ENCODE measurements around the gene MNX1. TPM values are rescaled to one million over a fixed set of nuclear protein-coding genes. Genes with fewer than 3 reads are reported as not detected.

Gene MNX1
- total and polyA plus RNA-seq, 4 donors: 0.08 TPM; not detected in 3

DNA sequence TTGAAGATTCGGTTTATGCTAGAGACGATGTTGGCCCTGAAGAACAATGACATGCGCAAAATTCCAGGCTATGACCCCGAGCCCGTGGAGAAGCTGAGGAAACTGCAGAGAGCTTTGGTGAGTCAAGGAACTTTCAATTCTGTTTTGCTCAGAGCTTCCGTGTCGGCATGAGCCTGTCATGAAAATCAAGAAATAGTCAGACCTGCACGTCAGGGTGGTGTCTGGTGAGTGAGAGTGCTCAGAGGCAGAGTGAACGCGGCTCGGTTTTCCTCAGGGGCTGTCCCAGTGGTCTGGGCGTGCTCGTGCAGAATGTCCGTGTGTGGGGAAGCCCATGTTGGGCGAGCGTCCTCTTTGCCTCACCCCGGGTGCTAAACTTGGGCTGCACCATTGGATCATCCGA, 48.3 kb downstream of the MNX1 start:
- Histone ChIP-seq H3K27me3 (ENCODE audit: control insufficient read depth in 4 of 4, insufficient read depth in 4 of 4, low read length in 3 of 4) (no peaks in the 10 kb centered on the region), H3K36me3 (ENCODE audit: control insufficient read depth in 4 of 4, insufficient read depth in 3 of 4, low read depth in 1 of 4, low read length in 3 of 4) (peaks cover 14 to 83% (median 54%) of the 10 kb centered on the region in 4 donors), H3K9ac (ENCODE audit: low read depth in 1 of 2, low read length in 2 of 2) (no peak overlapping the region), H3K27ac (ENCODE audit: low read depth in 1 of 2, low read length in 2 of 2) (no peak overlapping the region), H3K4me3 (ENCODE audit: low read depth in 1 of 3, low read length in 3 of 3) (no peak overlapping the region), H3K9me3 (ENCODE audit: control insufficient read depth in 4 of 4, low read length in 3 of 4) (no peaks in the 10 kb centered on the region), H3K4me1 (ENCODE audit: control insufficient read depth in 4 of 4, insufficient read depth in 4 of 4, low read length in 3 of 4) (no peaks in the 10 kb centered on the region)
- DNase-seq (ENCODE audit: low spot score): no peak
- TF ChIP-seq EGR1 (IDR thresholded peaks at IDR 0.05; ENCODE audit: low read depth in 2 of 2): no peak
- TF ChIP-seq NR2F2 (IDR thresholded peaks at IDR 0.05): no peak
- no peak for TF ChIP-seq RXRA (IDR thresholded peaks at IDR 0.05)
- 96% methylated on average over 18 of the region's 18 CpGs for WGBS

DNA sequence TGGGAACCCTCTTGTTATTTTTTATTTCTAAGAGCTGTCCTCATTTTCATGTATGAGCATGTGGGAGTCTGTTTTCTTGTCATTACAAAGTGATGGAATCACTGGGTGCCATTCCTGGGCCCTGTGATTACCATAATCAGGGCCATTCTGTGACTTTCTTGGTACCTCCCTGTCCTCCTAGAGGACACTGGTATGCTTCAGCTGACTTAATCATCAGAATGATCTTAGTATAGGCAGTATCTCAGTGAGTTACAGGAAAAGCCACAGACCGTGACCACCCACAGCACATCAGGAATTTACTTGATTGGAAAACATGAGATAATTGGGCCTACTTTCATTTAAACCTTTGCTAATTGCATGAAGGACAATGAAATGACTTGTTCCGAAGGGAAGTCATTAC, 53.7 kb downstream of the MNX1 start:
- peaks cover 11 to 78% (median 47%) of the 10 kb centered on the region in 4 donors for H3K36me3 ChIP-seq (ENCODE audit: control insufficient read depth in 4 of 4, insufficient read depth in 3 of 4, low read depth in 1 of 4, low read length in 3 of 4)
- TF ChIP-seq HNF4G (IDR thresholded peaks at IDR 0.05): no peak
- no peak for TF ChIP-seq REST (IDR thresholded peaks at IDR 0.05)
- no peak for TF ChIP-seq NR2F2 (IDR thresholded peaks at IDR 0.05)
- TF ChIP-seq, protein P1, sequence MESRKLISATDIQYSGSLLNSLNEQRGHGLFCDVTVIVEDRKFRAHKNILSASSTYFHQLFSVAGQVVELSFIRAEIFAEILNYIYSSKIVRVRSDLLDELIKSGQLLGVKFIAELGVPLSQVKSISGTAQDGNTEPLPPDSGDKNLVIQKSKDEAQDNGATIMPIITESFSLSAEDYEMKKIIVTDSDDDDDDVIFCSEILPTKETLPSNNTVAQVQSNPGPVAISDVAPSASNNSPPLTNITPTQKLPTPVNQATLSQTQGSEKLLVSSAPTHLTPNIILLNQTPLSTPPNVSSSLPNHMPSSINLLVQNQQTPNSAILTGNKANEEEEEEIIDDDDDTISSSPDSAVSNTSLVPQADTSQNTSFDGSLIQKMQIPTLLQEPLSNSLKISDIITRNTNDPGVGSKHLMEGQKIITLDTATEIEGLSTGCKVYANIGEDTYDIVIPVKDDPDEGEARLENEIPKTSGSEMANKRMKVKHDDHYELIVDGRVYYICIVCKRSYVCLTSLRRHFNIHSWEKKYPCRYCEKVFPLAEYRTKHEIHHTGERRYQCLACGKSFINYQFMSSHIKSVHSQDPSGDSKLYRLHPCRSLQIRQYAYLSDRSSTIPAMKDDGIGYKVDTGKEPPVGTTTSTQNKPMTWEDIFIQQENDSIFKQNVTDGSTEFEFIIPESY (IDR thresholded peaks at IDR 0.05): no peak
- no peak for TF ChIP-seq RXRA (IDR thresholded peaks at IDR 0.05)
- TF ChIP-seq TAF1 (conservative IDR thresholded peaks at IDR 0.05): no peak
- no peak for TF ChIP-seq GABPA (IDR thresholded peaks at IDR 0.05 in 1 of 2, conservative IDR thresholded peaks at IDR 0.05 in 1 of 2)
- no peak for TF ChIP-seq EGR1 (IDR thresholded peaks at IDR 0.05; ENCODE audit: low read depth in 2 of 2)
- TF ChIP-seq YY1 (IDR thresholded peaks at IDR 0.05): no peak
- TF ChIP-seq FOXA2 (IDR thresholded peaks at IDR 0.05): no peak
- no peak for TF ChIP-seq SP1 (IDR thresholded peaks at IDR 0.05)
- no peak for TF ChIP-seq HNF4A (conservative IDR thresholded peaks at IDR 0.05)
- TF ChIP-seq, protein P2, sequence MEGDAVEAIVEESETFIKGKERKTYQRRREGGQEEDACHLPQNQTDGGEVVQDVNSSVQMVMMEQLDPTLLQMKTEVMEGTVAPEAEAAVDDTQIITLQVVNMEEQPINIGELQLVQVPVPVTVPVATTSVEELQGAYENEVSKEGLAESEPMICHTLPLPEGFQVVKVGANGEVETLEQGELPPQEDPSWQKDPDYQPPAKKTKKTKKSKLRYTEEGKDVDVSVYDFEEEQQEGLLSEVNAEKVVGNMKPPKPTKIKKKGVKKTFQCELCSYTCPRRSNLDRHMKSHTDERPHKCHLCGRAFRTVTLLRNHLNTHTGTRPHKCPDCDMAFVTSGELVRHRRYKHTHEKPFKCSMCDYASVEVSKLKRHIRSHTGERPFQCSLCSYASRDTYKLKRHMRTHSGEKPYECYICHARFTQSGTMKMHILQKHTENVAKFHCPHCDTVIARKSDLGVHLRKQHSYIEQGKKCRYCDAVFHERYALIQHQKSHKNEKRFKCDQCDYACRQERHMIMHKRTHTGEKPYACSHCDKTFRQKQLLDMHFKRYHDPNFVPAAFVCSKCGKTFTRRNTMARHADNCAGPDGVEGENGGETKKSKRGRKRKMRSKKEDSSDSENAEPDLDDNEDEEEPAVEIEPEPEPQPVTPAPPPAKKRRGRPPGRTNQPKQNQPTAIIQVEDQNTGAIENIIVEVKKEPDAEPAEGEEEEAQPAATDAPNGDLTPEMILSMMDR (IDR thresholded peaks at IDR 0.05; ENCODE audit: low read depth, low read length, missing input control): no peak
- TF ChIP-seq FOXA1 (IDR thresholded peaks at IDR 0.05): no peak
- TF ChIP-seq ATF3 (IDR thresholded peaks at IDR 0.05): no peak
- no peak for TF ChIP-seq JUND (IDR thresholded peaks at IDR 0.05)
- TF ChIP-seq, protein P3, sequence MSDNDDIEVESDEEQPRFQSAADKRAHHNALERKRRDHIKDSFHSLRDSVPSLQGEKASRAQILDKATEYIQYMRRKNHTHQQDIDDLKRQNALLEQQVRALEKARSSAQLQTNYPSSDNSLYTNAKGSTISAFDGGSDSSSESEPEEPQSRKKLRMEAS (IDR thresholded peaks at IDR 0.05): no peak
- no peak for TF ChIP-seq RAD21 (IDR thresholded peaks at IDR 0.05)
- H3K27me3 ChIP-seq (ENCODE audit: control insufficient read depth in 4 of 4, insufficient read depth in 4 of 4, low read length in 3 of 4): no peaks in the 10 kb centered on the region
- no peak overlapping the region for H3K27ac ChIP-seq (ENCODE audit: low read depth in 1 of 2, low read length in 2 of 2)
- no peak overlapping the region for H3K4me3 ChIP-seq (ENCODE audit: low read depth in 1 of 3, low read length in 3 of 3)
- H3K9ac ChIP-seq (ENCODE audit: low read depth in 1 of 2, low read length in 2 of 2): no peak overlapping the region
- 97% methylated on average over 2 of the region's 2 CpGs for WGBS
- no peak for DNase-seq (ENCODE audit: low spot score)
- H3K9me3 ChIP-seq (ENCODE audit: control insufficient read depth in 4 of 4, low read length in 3 of 4): no peaks in the 10 kb centered on the region
- H3K4me1 ChIP-seq (ENCODE audit: control insufficient read depth in 4 of 4, insufficient read depth in 4 of 4, low read length in 3 of 4): peaks cover 0 to 7% (median 2%) of the 10 kb centered on the region in 4 donors

All from liver (tissue), 9 donors.